HepG2 (cell line): ENCODE measurements around the gene SENP6. TPM values are rescaled to one million over a fixed set of nuclear protein-coding genes. Genes with fewer than 3 reads are reported as not detected.

Experiments used
- ATRX ChIP-seq: sonication (generic); formaldehyde crosslinking; IDR thresholded peaks from 2 replicates; pipeline ENCODE4 v1.4.0; 2020; ENCODE audit warnings: missing genetic modification reagents, borderline replicate concordance
- HNF4A ChIP-seq: sonication (generic); formaldehyde crosslinking; IDR thresholded peaks from 2 replicates; pipeline ENCODE4 v1.4.0; 2020; ENCODE audit warnings: missing genetic modification reagents
- MIER3 ChIP-seq: IDR thresholded peaks from 2 replicates; pipeline ENCODE4 v1.6.1; 2016; ENCODE audit warnings: missing compliant biosample characterization, borderline replicate concordance
- NONO ChIP-seq, 2 experiments: fragments of 450-650 bp in 1 of 2; sonication (generic) in 1 of 2; formaldehyde crosslinking in 1 of 2; IDR thresholded peaks in 1 of 2; conservative IDR thresholded peaks in 1 of 2; 2 replicates each; pipeline versions ENCODE4 v1.6.1 to v1.8.0; 2017 to 2022; ENCODE audit warnings: mild to moderate bottlenecking in 1 of 2, missing genetic modification reagents in 1 of 2, moderate library complexity in 1 of 2
- PLRG1 ChIP-seq: fragments of 450-650 bp; conservative IDR thresholded peaks from 2 replicates; pipeline ENCODE4 v1.6.1; 2016
- ZFP82 ChIP-seq: sonication (generic); formaldehyde crosslinking; IDR thresholded peaks from 2 replicates; pipeline ENCODE4 v1.5.1; 2020; ENCODE audit warnings: mild to moderate bottlenecking, missing genetic modification reagents, borderline replicate concordance
- ZNF20 ChIP-seq: sonication (generic); formaldehyde crosslinking; IDR thresholded peaks from 2 replicates; pipeline ENCODE4 v1.4.0; 2020; ENCODE audit warnings: mild to moderate bottlenecking, moderate library complexity, missing genetic modification reagents
- ZNF274 ChIP-seq: sonication (generic); formaldehyde crosslinking; IDR thresholded peaks from 2 replicates; pipeline ENCODE4 v1.5.1; 2020; ENCODE audit warnings: mild to moderate bottlenecking, missing genetic modification reagents
- ZNF329 ChIP-seq: sonication (generic); formaldehyde crosslinking; IDR thresholded peaks from 2 replicates; pipeline ENCODE4 v1.9.0; 2021; ENCODE audit warnings: low read depth, mild to moderate bottlenecking, missing genetic modification reagents
- ZNF335 ChIP-seq: sonication (generic); formaldehyde crosslinking; IDR thresholded peaks from 2 replicates; pipeline ENCODE4 v1.4.0; 2020; ENCODE audit warnings: missing genetic modification reagents
- ZNF790 ChIP-seq: sonication (generic); formaldehyde crosslinking; IDR thresholded peaks from 2 replicates; pipeline ENCODE4 v1.8.0; 2022; ENCODE audit warnings: missing genetic modification reagents, mild to moderate bottlenecking, borderline replicate concordance
- ZNF839 ChIP-seq: sonication (generic); formaldehyde crosslinking; IDR thresholded peaks from 2 replicates; pipeline ENCODE4 v1.4.0; 2020; ENCODE audit warnings: missing genetic modification reagents, mild to moderate bottlenecking, borderline replicate concordance
- ZSCAN20 ChIP-seq: sonication (generic); formaldehyde crosslinking; IDR thresholded peaks from 2 replicates; pipeline ENCODE4 v1.4.0; 2020; ENCODE audit warnings: missing genetic modification reagents, mild to moderate bottlenecking, borderline replicate concordance
- ZSCAN21 ChIP-seq: sonication (generic); formaldehyde crosslinking; IDR thresholded peaks from 2 replicates; pipeline ENCODE4 v1.8.0; 2022; ENCODE audit warnings: mild to moderate bottlenecking, missing genetic modification reagents, moderate library complexity, borderline replicate concordance
- polyA plus RNA-seq, 8 experiments: library from polyadenylated mRNA; depleted of rRNA in 3 of 8; stranded (reverse) in 7 of 8; unstranded in 1 of 8; fragments of >200 nt; fragmentation: Illumina TruSeq in 4 of 8; extraction: Trizol in 4 of 8; gene quantifications; 2 replicates each; pipeline versions ENCODE4 v1.2.1 to v1.2.3, GENCODE V29; 2011 to 2016; ENCODE audit warnings: low read depth in 4 of 8, missing spikeins in 1 of 8, mixed read lengths in 1 of 8; ENCODE audit not compliant: insufficient read depth in 1 of 8
- total RNA-seq, 5 experiments: library from RNA; depleted of rRNA; stranded (reverse); fragments of >200 nt; fragmentation: Illumina TruSeq; extraction: Trizol; gene quantifications; 2 replicates each; pipeline ENCODE4 v1.2.3, GENCODE V29; 2016; ENCODE audit warnings: low read depth in 1 of 5
- TF ChIP-seq, protein P1 (sequence below): sonication (generic); formaldehyde crosslinking; IDR thresholded peaks from 2 replicates; pipeline ENCODE4 v1.5.1; 2020; ENCODE audit warnings: mild to moderate bottlenecking, moderate library complexity, missing genetic modification reagents
- TF ChIP-seq, protein P2 (sequence below): fragments of 450-650 bp; IDR thresholded peaks from 2 replicates; pipeline ENCODE4 v1.6.1; 2017; ENCODE audit warnings: mild to moderate bottlenecking
- TF ChIP-seq, protein P3 (sequence below): IDR thresholded peaks from 2 replicates; pipeline ENCODE4 v1.4.0; 2020; ENCODE audit warnings: mild to moderate bottlenecking, missing genetic modification reagents
- TF ChIP-seq, protein P4 (sequence below): sonication (generic); formaldehyde crosslinking; IDR thresholded peaks from 2 replicates; pipeline ENCODE4 v1.8.0; 2022; ENCODE audit warnings: missing genetic modification reagents, mild to moderate bottlenecking, inconsistent platforms, borderline replicate concordance

SENP6 gene
- total and polyA plus RNA-seq, 2 of the 13 experiments (the other 11 are each of a cell fraction or from before 2014, with no cell fraction given) = 21.9 to 50.1 TPM

DNA sequence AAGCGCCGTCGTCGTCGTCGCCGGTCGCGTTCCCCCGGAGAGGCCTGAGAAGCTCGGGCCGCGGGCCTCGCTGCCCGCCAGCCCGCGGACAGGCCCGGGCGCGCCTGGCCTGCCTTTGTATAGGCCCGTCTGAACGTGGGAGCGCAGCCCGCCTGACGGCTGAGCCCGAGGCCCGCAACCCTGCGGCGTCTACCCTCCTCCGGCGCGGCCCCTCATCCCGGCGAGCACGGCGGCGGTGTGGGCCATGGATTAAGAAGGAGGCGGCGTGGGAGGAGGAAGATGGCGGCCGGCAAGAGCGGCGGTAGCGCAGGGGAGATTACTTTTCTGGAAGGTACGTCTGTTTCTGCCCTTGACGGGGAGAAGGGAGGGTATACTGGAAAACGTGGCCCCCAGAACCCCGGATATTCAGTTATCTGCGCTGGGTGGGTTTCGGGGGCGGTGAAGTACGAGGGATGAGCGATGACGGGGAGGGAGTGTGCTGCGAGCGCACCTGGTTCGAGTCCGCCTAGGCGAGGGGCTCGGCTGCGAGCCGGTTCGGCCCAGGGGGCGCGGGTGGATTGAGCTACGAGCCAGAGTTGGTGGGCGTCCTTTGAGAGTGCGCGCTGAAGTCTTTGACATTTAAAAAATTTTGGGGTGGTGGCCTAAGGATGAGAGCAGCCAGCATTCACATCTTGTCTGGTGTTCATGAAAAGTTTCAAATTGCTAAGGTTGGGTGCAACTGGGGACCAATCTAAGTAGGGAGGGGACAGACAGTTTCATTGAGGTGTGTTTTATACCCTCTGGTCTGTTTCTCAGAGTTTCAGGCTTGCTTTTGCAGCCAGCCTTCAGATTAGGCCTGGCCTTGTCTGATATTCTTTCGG, 796 bp downstream of the SENP6 start (continued):
- TF ChIP-seq, protein P1, sequence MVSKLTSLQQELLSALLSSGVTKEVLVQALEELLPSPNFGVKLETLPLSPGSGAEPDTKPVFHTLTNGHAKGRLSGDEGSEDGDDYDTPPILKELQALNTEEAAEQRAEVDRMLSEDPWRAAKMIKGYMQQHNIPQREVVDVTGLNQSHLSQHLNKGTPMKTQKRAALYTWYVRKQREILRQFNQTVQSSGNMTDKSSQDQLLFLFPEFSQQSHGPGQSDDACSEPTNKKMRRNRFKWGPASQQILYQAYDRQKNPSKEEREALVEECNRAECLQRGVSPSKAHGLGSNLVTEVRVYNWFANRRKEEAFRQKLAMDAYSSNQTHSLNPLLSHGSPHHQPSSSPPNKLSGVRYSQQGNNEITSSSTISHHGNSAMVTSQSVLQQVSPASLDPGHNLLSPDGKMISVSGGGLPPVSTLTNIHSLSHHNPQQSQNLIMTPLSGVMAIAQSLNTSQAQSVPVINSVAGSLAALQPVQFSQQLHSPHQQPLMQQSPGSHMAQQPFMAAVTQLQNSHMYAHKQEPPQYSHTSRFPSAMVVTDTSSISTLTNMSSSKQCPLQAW (CRISPR knock-in tag) = no peak
- TF ChIP-seq ZNF790 (CRISPR knock-in tag) (peak; percentile 87; the same call in 1 of the 2 replicates), ZSCAN21 (peak; percentile 79; the same call in 1 of the 2 replicates), ZNF20 (CRISPR knock-in tag) (no peak), ZNF335 (CRISPR knock-in tag) (0 out of 2 replicates have a peak, but pooled peaks have one; percentile 1), ZNF839 (CRISPR knock-in tag) (0 out of 2 replicates have a peak, but pooled peaks have one; percentile 8), ZNF329 (no peak), ZFP82 (CRISPR knock-in tag) (0 out of 2 replicates have a peak, but pooled peaks have one; percentile 17), PLRG1 (no peak), MIER3 (CRISPR knock-in tag) (no peak), HNF4A (CRISPR knock-in tag) (no peak), NONO (IDR thresholded peaks at IDR 0.05) (no peak), NONO (CRISPR knock-in tag; conservative IDR thresholded peaks at IDR 0.05) (peak; percentile 17; the same call in 1 of the 2 replicates), ZNF274 (CRISPR knock-in tag) (peak; percentile 88), ATRX (CRISPR knock-in tag) (no peak), ZSCAN20 (CRISPR knock-in tag) (peak; percentile 47; the same call in 1 of the 2 replicates)
- TF ChIP-seq, protein P2, sequence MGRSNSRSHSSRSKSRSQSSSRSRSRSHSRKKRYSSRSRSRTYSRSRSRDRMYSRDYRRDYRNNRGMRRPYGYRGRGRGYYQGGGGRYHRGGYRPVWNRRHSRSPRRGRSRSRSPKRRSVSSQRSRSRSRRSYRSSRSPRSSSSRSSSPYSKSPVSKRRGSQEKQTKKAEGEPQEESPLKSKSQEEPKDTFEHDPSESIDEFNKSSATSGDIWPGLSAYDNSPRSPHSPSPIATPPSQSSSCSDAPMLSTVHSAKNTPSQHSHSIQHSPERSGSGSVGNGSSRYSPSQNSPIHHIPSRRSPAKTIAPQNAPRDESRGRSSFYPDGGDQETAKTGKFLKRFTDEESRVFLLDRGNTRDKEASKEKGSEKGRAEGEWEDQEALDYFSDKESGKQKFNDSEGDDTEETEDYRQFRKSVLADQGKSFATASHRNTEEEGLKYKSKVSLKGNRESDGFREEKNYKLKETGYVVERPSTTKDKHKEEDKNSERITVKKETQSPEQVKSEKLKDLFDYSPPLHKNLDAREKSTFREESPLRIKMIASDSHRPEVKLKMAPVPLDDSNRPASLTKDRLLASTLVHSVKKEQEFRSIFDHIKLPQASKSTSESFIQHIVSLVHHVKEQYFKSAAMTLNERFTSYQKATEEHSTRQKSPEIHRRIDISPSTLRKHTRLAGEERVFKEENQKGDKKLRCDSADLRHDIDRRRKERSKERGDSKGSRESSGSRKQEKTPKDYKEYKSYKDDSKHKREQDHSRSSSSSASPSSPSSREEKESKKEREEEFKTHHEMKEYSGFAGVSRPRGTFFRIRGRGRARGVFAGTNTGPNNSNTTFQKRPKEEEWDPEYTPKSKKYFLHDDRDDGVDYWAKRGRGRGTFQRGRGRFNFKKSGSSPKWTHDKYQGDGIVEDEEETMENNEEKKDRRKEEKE = no peak
- TF ChIP-seq, protein P3, sequence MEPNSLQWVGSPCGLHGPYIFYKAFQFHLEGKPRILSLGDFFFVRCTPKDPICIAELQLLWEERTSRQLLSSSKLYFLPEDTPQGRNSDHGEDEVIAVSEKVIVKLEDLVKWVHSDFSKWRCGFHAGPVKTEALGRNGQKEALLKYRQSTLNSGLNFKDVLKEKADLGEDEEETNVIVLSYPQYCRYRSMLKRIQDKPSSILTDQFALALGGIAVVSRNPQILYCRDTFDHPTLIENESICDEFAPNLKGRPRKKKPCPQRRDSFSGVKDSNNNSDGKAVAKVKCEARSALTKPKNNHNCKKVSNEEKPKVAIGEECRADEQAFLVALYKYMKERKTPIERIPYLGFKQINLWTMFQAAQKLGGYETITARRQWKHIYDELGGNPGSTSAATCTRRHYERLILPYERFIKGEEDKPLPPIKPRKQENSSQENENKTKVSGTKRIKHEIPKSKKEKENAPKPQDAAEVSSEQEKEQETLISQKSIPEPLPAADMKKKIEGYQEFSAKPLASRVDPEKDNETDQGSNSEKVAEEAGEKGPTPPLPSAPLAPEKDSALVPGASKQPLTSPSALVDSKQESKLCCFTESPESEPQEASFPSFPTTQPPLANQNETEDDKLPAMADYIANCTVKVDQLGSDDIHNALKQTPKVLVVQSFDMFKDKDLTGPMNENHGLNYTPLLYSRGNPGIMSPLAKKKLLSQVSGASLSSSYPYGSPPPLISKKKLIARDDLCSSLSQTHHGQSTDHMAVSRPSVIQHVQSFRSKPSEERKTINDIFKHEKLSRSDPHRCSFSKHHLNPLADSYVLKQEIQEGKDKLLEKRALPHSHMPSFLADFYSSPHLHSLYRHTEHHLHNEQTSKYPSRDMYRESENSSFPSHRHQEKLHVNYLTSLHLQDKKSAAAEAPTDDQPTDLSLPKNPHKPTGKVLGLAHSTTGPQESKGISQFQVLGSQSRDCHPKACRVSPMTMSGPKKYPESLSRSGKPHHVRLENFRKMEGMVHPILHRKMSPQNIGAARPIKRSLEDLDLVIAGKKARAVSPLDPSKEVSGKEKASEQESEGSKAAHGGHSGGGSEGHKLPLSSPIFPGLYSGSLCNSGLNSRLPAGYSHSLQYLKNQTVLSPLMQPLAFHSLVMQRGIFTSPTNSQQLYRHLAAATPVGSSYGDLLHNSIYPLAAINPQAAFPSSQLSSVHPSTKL (CRISPR knock-in tag) = no peak; the same call in 1 of the 2 replicates
- TF ChIP-seq, protein P4, sequence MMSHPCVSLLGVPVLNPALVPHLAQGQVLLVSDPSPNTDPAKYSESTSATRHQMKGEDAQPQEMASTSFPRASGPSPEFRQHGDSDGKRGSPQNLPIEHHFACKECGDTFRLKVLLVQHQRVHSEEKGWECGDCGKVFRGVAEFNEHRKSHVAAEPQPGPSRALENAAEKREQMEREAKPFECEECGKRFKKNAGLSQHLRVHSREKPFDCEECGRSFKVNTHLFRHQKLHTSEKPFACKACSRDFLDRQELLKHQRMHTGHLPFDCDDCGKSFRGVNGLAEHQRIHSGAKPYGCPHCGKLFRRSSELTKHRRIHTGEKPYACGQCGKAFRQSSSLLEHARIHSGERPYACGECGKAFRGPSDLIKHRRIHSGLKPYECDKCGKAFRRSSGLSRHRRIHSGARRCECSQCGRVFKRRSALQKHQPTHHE = no peak
